Measurements from ENCODE around the gene ARL15.

Gene ARL15

GRCh38 chr5:53948598-53948997 lies 361.8 kb downstream of the ARL15 start:
- no peak for DNase-seq (ENCODE audit: extremely low read depth in 1 of 2, low read depth in 1 of 2)

GRCh38 chr5:53946405-53947100 lies 363.8 kb downstream of the ARL15 start:
- DNase-seq (ENCODE audit: extremely low read depth in 1 of 2, low read depth in 1 of 2): no peak

- DNase-seq (ENCODE audit: extremely low read depth in 1 of 2, low read depth in 1 of 2): no peak
Observed at GRCh38 chr5:53944981-53945380, 365.4 kb downstream of the ARL15 start.

GRCh38 chr5:53943938-53944337 lies 366.4 kb downstream of the ARL15 start:
- no peak for DNase-seq (ENCODE audit: extremely low read depth in 1 of 2, low read depth in 1 of 2)

GRCh38 chr5:53942724-53943123 lies 367.6 kb downstream of the ARL15 start:
- DNase-seq (ENCODE audit: extremely low read depth in 1 of 2, low read depth in 1 of 2): no peak

GRCh38 chr5:53940921-53941320 lies 369.5 kb downstream of the ARL15 start:
- no peak for DNase-seq (ENCODE audit: extremely low read depth in 1 of 2, low read depth in 1 of 2)

GRCh38 chr5:53937467-53937866 lies 372.9 kb downstream of the ARL15 start:
- DNase-seq (ENCODE audit: extremely low read depth in 1 of 2, low read depth in 1 of 2): no peak

GRCh38 chr5:53936481-53937352 lies 373.7 kb downstream of the ARL15 start:
- no peak for DNase-seq (ENCODE audit: extremely low read depth in 1 of 2, low read depth in 1 of 2)

GRCh38 chr5:53934151-53934820 lies 376.1 kb downstream of the ARL15 start:
- DNase-seq (ENCODE audit: extremely low read depth in 1 of 2, low read depth in 1 of 2): no peak

- no peak for DNase-seq (ENCODE audit: extremely low read depth in 1 of 2, low read depth in 1 of 2)
Observed at GRCh38 chr5:53932351-53932750, 378.0 kb downstream of the ARL15 start.

GRCh38 chr5:53930457-53930856 lies 379.9 kb downstream of the ARL15 start:
- no peak for DNase-seq (ENCODE audit: extremely low read depth in 1 of 2, low read depth in 1 of 2)

- DNase-seq (ENCODE audit: extremely low read depth in 1 of 2, low read depth in 1 of 2): no peak
Observed at GRCh38 chr5:53929570-53929969, 380.8 kb downstream of the ARL15 start.

- no peak for DNase-seq (ENCODE audit: extremely low read depth in 1 of 2, low read depth in 1 of 2)
Observed at GRCh38 chr5:53929152-53929551, 381.2 kb downstream of the ARL15 start.

- DNase-seq (ENCODE audit: extremely low read depth in 1 of 2, low read depth in 1 of 2): no peak
Observed at GRCh38 chr5:53928641-53929040, 381.7 kb downstream of the ARL15 start.

- no peak for DNase-seq (ENCODE audit: extremely low read depth in 1 of 2, low read depth in 1 of 2)
Observed at GRCh38 chr5:53927668-53928247, 382.6 kb downstream of the ARL15 start.

- DNase-seq (ENCODE audit: extremely low read depth in 1 of 2, low read depth in 1 of 2): no peak
Observed at GRCh38 chr5:53926026-53926425, 384.3 kb downstream of the ARL15 start.

- no peak for DNase-seq (ENCODE audit: extremely low read depth in 1 of 2, low read depth in 1 of 2)
Observed at GRCh38 chr5:53924392-53924791, 386.0 kb downstream of the ARL15 start.

- DNase-seq (ENCODE audit: extremely low read depth in 1 of 2, low read depth in 1 of 2): no peak
Observed at GRCh38 chr5:53923961-53924360, 386.4 kb downstream of the ARL15 start.

GRCh38 chr5:53922508-53923498 lies 387.6 kb downstream of the ARL15 start:
- no peak for DNase-seq (ENCODE audit: extremely low read depth in 1 of 2, low read depth in 1 of 2)

- no peak for DNase-seq (ENCODE audit: extremely low read depth in 1 of 2, low read depth in 1 of 2)
Observed at GRCh38 chr5:53917826-53918225, 392.5 kb downstream of the ARL15 start.
